ENCODE data around the gene ZNF14.

- TF ChIP-seq CTCF (IDR thresholded peaks at IDR 0.05; ENCODE audit: low read depth, low read length, poor library complexity, severe bottlenecking), result no peak
- no peak for TF ChIP-seq EZH2phosphoT487 (IDR thresholded peaks at IDR 0.05; ENCODE audit: borderline replicate concordance, low read length)
Observed at GRCh38 chr19:19670070-19670551, 62.8 kb downstream of the ZNF14 start.

All from DOHH2 (cell line).